Measurements from ENCODE around the gene ERBB4.

- TF ChIP-seq DPF2 (IDR thresholded peaks at IDR 0.05) = no peak
- no peak for TF ChIP-seq ZBTB11 (CRISPR knock-in tag; IDR thresholded peaks at IDR 0.05)
- TF ChIP-seq JUNB (IDR thresholded peaks at IDR 0.05) = no peak
- no peak for TF ChIP-seq KDM1A (IDR thresholded peaks at IDR 0.05; ENCODE audit: borderline replicate concordance)
- TF ChIP-seq CTCF (IDR thresholded peaks at IDR 0.05 in 2 of 3, conservative IDR thresholded peaks at IDR 0.05 in 1 of 3; ENCODE audit: control insufficient read depth in 2 of 3, extremely low read depth in 1 of 3, insufficient read depth in 1 of 3, low read depth in 3 of 3, low read length in 3 of 3) = no peak
- TF ChIP-seq NR2C2 (IDR thresholded peaks at IDR 0.05; ENCODE audit: borderline replicate concordance, control insufficient read depth, insufficient read length, low read depth) = no peak
- TF ChIP-seq E4F1 (IDR thresholded peaks at IDR 0.05; ENCODE audit: borderline replicate concordance, partially characterized antibody) = no peak
- no peak for TF ChIP-seq MAX (IDR thresholded peaks at IDR 0.05; ENCODE audit: low read depth, low read length)
- TF ChIP-seq ZBTB4 (CRISPR knock-in tag; IDR thresholded peaks at IDR 0.05) = no peak
- no peak for TF ChIP-seq NFYB (IDR thresholded peaks at IDR 0.05; ENCODE audit: insufficient read depth, low read depth, low read length)
- TF ChIP-seq ZBTB40 (IDR thresholded peaks at IDR 0.05; ENCODE audit: borderline replicate concordance) = no peak
Measured at GRCh38 chr2:211981451-211981850, 557.2 kb downstream of the ERBB4 start.
